SU-DHL-6 (cell line): ENCODE results near the gene KCNB1.

Experiments
- EZH2phosphoT487 ChIP-seq: fragments of 200-600 bp; sonication (generic), shearing (Covaris generic); conservative IDR thresholded peaks from 2 replicates; pipeline ENCODE4 v1.6.1; 2018; ENCODE audit warnings: mild to moderate bottlenecking, antibody characterized with exemption, low read length, moderate library complexity, mixed read lengths
- TF ChIP-seq, protein P1 (sequence below): fragments of 200-600 bp; sonication (generic); IDR thresholded peaks from one replicate; pipeline ENCODE4 v1.5.1; 2017; ENCODE audit warnings: antibody characterized with exemption, mild to moderate bottlenecking, low read length, moderate library complexity; ENCODE audit not compliant: insufficient read depth, poor library complexity, severe bottlenecking

DNA sequence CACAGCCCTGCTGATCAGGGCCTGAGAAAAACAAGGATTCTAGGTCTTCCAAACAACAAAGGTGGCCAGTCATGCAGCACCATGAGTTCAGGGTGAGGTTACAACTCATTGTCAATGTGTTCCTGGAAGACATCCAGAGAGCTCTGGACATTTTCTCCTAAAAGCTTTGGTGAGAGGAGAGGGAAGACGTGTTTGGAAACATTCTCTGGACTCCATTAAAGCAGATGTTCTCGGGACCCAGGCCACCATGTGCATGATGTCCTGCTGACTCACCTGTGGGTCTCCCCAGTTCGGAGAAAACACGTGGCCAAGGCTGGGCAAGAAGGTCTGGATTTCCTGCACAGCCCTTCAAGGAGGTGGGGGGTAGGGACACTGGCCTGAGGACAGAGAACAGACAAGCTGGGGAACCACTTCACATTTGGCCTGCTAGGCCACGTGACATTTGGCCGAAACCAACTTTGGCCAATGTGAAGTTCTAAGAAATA lies 61.6 kb downstream of the KCNB1 start:
- TF ChIP-seq, protein P1, sequence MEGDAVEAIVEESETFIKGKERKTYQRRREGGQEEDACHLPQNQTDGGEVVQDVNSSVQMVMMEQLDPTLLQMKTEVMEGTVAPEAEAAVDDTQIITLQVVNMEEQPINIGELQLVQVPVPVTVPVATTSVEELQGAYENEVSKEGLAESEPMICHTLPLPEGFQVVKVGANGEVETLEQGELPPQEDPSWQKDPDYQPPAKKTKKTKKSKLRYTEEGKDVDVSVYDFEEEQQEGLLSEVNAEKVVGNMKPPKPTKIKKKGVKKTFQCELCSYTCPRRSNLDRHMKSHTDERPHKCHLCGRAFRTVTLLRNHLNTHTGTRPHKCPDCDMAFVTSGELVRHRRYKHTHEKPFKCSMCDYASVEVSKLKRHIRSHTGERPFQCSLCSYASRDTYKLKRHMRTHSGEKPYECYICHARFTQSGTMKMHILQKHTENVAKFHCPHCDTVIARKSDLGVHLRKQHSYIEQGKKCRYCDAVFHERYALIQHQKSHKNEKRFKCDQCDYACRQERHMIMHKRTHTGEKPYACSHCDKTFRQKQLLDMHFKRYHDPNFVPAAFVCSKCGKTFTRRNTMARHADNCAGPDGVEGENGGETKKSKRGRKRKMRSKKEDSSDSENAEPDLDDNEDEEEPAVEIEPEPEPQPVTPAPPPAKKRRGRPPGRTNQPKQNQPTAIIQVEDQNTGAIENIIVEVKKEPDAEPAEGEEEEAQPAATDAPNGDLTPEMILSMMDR = no peak
- no peak for TF ChIP-seq EZH2phosphoT487
